Endothelial cell of umbilical vein (primary cell): ENCODE measurements around the gene UQCC2. TPM values are rescaled to one million over a fixed set of nuclear protein-coding genes. Genes with fewer than 3 reads are reported as not detected.

Source experiments
- BruUV-seq: library from RNA; stranded (reverse); fragments of 400-500 nt; replicated peaks from 2 replicates; lab custom pipeline; 2021; lab: Mats Ljungman, UMichigan
- CTCF ChIA-PET: fragments of 300-600, 350-600 bp; sonication (Branson Sonifier 250); formaldehyde crosslinking; loops from one replicate; lab custom pipeline; 2021; ENCODE audit warnings: antibody characterized with exemption, inconsistent platforms; lab: Charles Lee
- POLR2A ChIA-PET: fragments of 300-600, 350-600 bp; sonication (Branson Sonifier 250); formaldehyde crosslinking; loops from one replicate; lab custom pipeline; 2021; ENCODE audit warnings: antibody characterized with exemption, inconsistent platforms; lab: Charles Lee
- DNase-seq: peaks from one replicate; pipeline ENCODE4 v3.0.0-alpha.2; 2011; ENCODE audit warnings: low read depth, low spot score
- FAIRE-seq: peaks from 2 replicates; lab custom pipeline; 2011; peaks lifted over from hg19 to GRCh38; lab: Jason Lieb, UNC
- H2AFZ ChIP-seq: 2 replicates; pipeline ENCODE4 v1.6.0; 2012; ENCODE audit warnings: low read depth, low read length, control low read depth, inconsistent platforms
- H3K27ac ChIP-seq: 2 replicates; pipeline ENCODE4 v1.5.1; 2011; ENCODE audit warnings: low read depth, mild to moderate bottlenecking, control low read depth, low read length, moderate library complexity; ENCODE audit not compliant: insufficient read depth
- H3K27me3 ChIP-seq, 2 experiments: 2 replicates each; pipeline versions ENCODE4 v1.6.0 to v1.6.1; 2011; ENCODE audit warnings: low read length in 2 of 2, mixed read lengths in 1 of 2; ENCODE audit not compliant: control insufficient read depth in 2 of 2, insufficient read depth in 2 of 2
- H3K36me3 ChIP-seq, 2 experiments: 2 replicates in 1 of 2; 3 replicates in 1 of 2; pipeline ENCODE4 v1.5.1; 2011; ENCODE audit warnings: low read length in 2 of 2, mild to moderate bottlenecking in 1 of 2, moderate library complexity in 1 of 2; ENCODE audit not compliant: control insufficient read depth in 2 of 2, insufficient read depth in 2 of 2; ENCODE audit errors: extremely low read depth in 1 of 2
- H3K4me1 ChIP-seq: 3 replicates; pipeline ENCODE4 v1.5.1; 2011; ENCODE audit warnings: mild to moderate bottlenecking, low read length; ENCODE audit not compliant: control insufficient read depth, insufficient read depth; ENCODE audit errors: extremely low read depth
- H3K4me2 ChIP-seq: 2 replicates; pipeline ENCODE4 v1.6.1; 2011; ENCODE audit warnings: low read length, control low read depth, mixed read lengths; ENCODE audit not compliant: insufficient read depth
- H3K4me3 ChIP-seq, 3 experiments: fragments of 200-600 bp in 1 of 3; sonication (generic), shearing (Covaris generic) in 1 of 3; replicated peaks in 1 of 3; 2 replicates each; pipeline ENCODE4 v1.5.1; 2011 to 2016; ENCODE audit warnings: control low read depth in 3 of 3, low read length in 3 of 3, mild to moderate bottlenecking in 2 of 3, inconsistent platforms in 1 of 3, low read depth in 1 of 3, moderate library complexity in 1 of 3; ENCODE audit not compliant: insufficient read depth in 1 of 3
- H3K79me2 ChIP-seq: 2 replicates; pipeline ENCODE4 v1.6.0; 2012; ENCODE audit warnings: low read length, inconsistent platforms; ENCODE audit not compliant: control insufficient read depth, insufficient read depth
- H3K9ac ChIP-seq: replicated peaks from 2 replicates; pipeline ENCODE3; 2011; ENCODE audit warnings: low read length, control low read depth; ENCODE audit not compliant: insufficient read depth; ENCODE audit errors: extremely low read depth
- H3K9me1 ChIP-seq: replicated peaks from 3 replicates; pipeline ENCODE4 v1.6.0; 2011; ENCODE audit warnings: mild to moderate bottlenecking, low read length; ENCODE audit not compliant: control insufficient read depth, insufficient read depth; ENCODE audit errors: extremely low read depth
- H3K9me3 ChIP-seq: replicated peaks from 2 replicates; pipeline ENCODE4 v1.5.1; 2012; ENCODE audit warnings: low read length, inconsistent platforms; ENCODE audit not compliant: control insufficient read depth, insufficient read depth
- H4K20me1 ChIP-seq: replicated peaks from 2 replicates; pipeline ENCODE3; 2011; ENCODE audit warnings: mild to moderate bottlenecking, low read length; ENCODE audit not compliant: control insufficient read depth, insufficient read depth; ENCODE audit errors: extremely low read depth
- FOS ChIP-seq: IDR thresholded peaks from 2 replicates; pipeline ENCODE4 v1.6.1; 2011; ENCODE audit warnings: mild to moderate bottlenecking, low read length, moderate library complexity, borderline replicate concordance; ENCODE audit not compliant: insufficient read depth
- GATA2 ChIP-seq: IDR thresholded peaks from 2 replicates; pipeline ENCODE4 v1.7.0; 2011; ENCODE audit warnings: low read depth, mild to moderate bottlenecking, moderate library complexity, mixed read lengths, low read length; ENCODE audit not compliant: insufficient read length, insufficient read depth
- JUN ChIP-seq: IDR thresholded peaks from 2 replicates; pipeline ENCODE4 v1.6.1; 2011; ENCODE audit warnings: borderline replicate concordance, low read depth; ENCODE audit not compliant: insufficient read length, insufficient read depth
- MYC ChIP-seq: IDR thresholded peaks from one replicate; pipeline ENCODE4 v1.6.1; 2011; ENCODE audit warnings: mild to moderate bottlenecking, low read depth, low read length
- POLR2A ChIP-seq: IDR thresholded peaks from 2 replicates; pipeline ENCODE4 v1.6.1; 2012; ENCODE audit warnings: low read depth, mild to moderate bottlenecking, control low read depth, low read length
- POLR2AphosphoS5 ChIP-seq: IDR thresholded peaks from 2 replicates; pipeline ENCODE4 v1.6.1; 2012; ENCODE audit warnings: low read depth, mild to moderate bottlenecking, control low read depth, low read length, moderate library complexity; ENCODE audit not compliant: insufficient read depth
- dilution Hi-C: fragments of 300-500 bp; cut with MboI; formaldehyde crosslinking; loops from one replicate; pipeline ENCODE4 v1.15.0; 2019; ENCODE audit warnings: low sequenced_read_pairs; ENCODE audit not compliant: extremely low pct_ligation_motif_present
- intact Hi-C: fragments of 100-400 bp; cut with micrococcal nuclease; formaldehyde crosslinking; loops from one replicate; pipeline ENCODE4 v1.10.0; 2022
- polyA plus RNA-seq, 4 experiments: library from polyadenylated mRNA; depleted of rRNA in 3 of 4; stranded (reverse) in 3 of 4; unstranded in 1 of 4; fragments of >200 nt; gene quantifications; 2 replicates each; pipeline versions ENCODE4 v1.2.1 to v1.2.3, GENCODE V29; 2011 to 2012; ENCODE audit warnings: missing spikeins in 1 of 4
- total RNA-seq: library from RNA; stranded (reverse); gene quantifications from 2 replicates; pipeline ENCODE4 v1.2.3, GENCODE V29; 2021
- TF ChIP-seq, protein P1 (sequence below): IDR thresholded peaks from 2 replicates; pipeline ENCODE4 v1.6.1; 2011; ENCODE audit not compliant: insufficient read depth, insufficient read length
- TF ChIP-seq, protein P2 (sequence below), 2 donors: IDR thresholded peaks; 1 replicate in 1 of 2; 2 replicates in 1 of 2; pipeline ENCODE4 v1.5.1; 2011; ENCODE audit warnings: low read length in 2 of 2, mild to moderate bottlenecking in 2 of 2, moderate library complexity in 2 of 2, control low read depth in 1 of 2, inconsistent platforms in 1 of 2, low read depth in 1 of 2; ENCODE audit not compliant: insufficient read depth in 1 of 2; ENCODE audit errors: extremely low read depth in 1 of 2

The UQCC2 gene
- total and polyA plus RNA-seq, 2 donors (not counting 3 experiments of a cell fraction or from before 2014, with no cell fraction given) = 46.3 to 95.3 TPM

- FAIRE-seq (no peak), DNase-seq (no peak)
- TF ChIP-seq JUN (no peak), GATA2 (no peak)
- TF ChIP-seq, protein P1, sequence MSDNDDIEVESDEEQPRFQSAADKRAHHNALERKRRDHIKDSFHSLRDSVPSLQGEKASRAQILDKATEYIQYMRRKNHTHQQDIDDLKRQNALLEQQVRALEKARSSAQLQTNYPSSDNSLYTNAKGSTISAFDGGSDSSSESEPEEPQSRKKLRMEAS = no peak
- Histone ChIP-seq H3K79me2 (no peaks in the 10 kb centered on the region), H3K4me2 (no peak overlapping the region), H4K20me1 (no peaks in the 10 kb centered on the region), H3K9me3 (no peaks in the 10 kb centered on the region), H3K27me3 (peaks cover 26 to 28% of the 10 kb centered on the region in 2 experiments), H3K36me3 (no peaks in the 10 kb centered on the region), H3K4me1 (no peaks in the 10 kb centered on the region), H3K4me3 (no peak overlapping the region), H3K27ac (no peak overlapping the region), H3K9ac (no peak overlapping the region), H3K9me1 (no peaks in the 10 kb centered on the region), H2AFZ (no peak overlapping the region)
- intact Hi-C loops (no loop called here), dilution Hi-C loops (no loop called here)
- ChIA-PET CTCF (interaction anchor here (1.9 kb wide), 1 partner anchor 9 kb away, joined by 7 read pairs; the partner anchor contains the start of gene UQCC2), POLR2A (no interaction called here)
- no TSS peak for BruUV-seq
Observed at GRCh38 chr6:33720998-33721397, 9.5 kb upstream of the UQCC2 start.

- Histone ChIP-seq H3K4me3 (no peak overlapping the region), H3K27ac (no peak overlapping the region), H3K9me3 (no peaks in the 10 kb centered on the region), H3K27me3 (peaks cover 26 to 27% of the 10 kb centered on the region in 2 experiments), H3K4me2 (no peak overlapping the region), H4K20me1 (no peaks in the 10 kb centered on the region), H3K4me1 (no peaks in the 10 kb centered on the region), H3K79me2 (no peaks in the 10 kb centered on the region), H3K9me1 (no peaks in the 10 kb centered on the region), H2AFZ (no peak overlapping the region), H3K36me3 (no peaks in the 10 kb centered on the region), H3K9ac (no peak overlapping the region)
- FAIRE-seq = no peak
- ChIA-PET CTCF (interaction anchor here (1.9 kb wide), 1 partner anchor 8 kb away, joined by 7 read pairs; the partner anchor contains the start of gene UQCC2), POLR2A (no interaction called here)
- no peak for DNase-seq
- dilution Hi-C loops (no loop called here), intact Hi-C loops (no loop called here)
- TF ChIP-seq POLR2AphosphoS5 (no peak), JUN (no peak), POLR2A (no peak), FOS (no peak), GATA2 (no peak), MYC (no peak)
- TF ChIP-seq, protein P2, sequence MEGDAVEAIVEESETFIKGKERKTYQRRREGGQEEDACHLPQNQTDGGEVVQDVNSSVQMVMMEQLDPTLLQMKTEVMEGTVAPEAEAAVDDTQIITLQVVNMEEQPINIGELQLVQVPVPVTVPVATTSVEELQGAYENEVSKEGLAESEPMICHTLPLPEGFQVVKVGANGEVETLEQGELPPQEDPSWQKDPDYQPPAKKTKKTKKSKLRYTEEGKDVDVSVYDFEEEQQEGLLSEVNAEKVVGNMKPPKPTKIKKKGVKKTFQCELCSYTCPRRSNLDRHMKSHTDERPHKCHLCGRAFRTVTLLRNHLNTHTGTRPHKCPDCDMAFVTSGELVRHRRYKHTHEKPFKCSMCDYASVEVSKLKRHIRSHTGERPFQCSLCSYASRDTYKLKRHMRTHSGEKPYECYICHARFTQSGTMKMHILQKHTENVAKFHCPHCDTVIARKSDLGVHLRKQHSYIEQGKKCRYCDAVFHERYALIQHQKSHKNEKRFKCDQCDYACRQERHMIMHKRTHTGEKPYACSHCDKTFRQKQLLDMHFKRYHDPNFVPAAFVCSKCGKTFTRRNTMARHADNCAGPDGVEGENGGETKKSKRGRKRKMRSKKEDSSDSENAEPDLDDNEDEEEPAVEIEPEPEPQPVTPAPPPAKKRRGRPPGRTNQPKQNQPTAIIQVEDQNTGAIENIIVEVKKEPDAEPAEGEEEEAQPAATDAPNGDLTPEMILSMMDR (IDR thresholded peaks at IDR 0.05; ENCODE audit: extremely low read depth in 1 of 2, insufficient read depth in 1 of 2, low read depth in 1 of 2, low read length in 2 of 2) = no peak
- BruUV-seq = no TSS peak
Observed at GRCh38 chr6:33719326-33719987, 8.0 kb upstream of the UQCC2 start.
